ENCODE results near the gene PIK3R1.

Gene PIK3R1

GRCh38 chr5:68215208-68215897, at the start of gene PIK3R1:
PIK3R1 (plus strand) TSS chr5:68215756; CDS start chr5:68226676, 10,920 bp downstream.
- no peaks in the 10 kb centered on the region for H3K27me3 Mint-ChIP-seq
- peaks cover 25% of the 10 kb centered on the region for H3K36me3 Mint-ChIP-seq (ENCODE audit: low read depth)
- peak within 1 kb of the TSS; percentile 92 for H3K4me3 Mint-ChIP-seq
- peak within 1 kb of the TSS; percentile 94 for H3K27ac Mint-ChIP-seq
- peaks cover 15% of the 10 kb centered on the region for H3K9me3 Mint-ChIP-seq
- H3K4me1 Mint-ChIP-seq (ENCODE audit: low read depth) = peaks cover 50% of the 10 kb centered on the region

DNA sequence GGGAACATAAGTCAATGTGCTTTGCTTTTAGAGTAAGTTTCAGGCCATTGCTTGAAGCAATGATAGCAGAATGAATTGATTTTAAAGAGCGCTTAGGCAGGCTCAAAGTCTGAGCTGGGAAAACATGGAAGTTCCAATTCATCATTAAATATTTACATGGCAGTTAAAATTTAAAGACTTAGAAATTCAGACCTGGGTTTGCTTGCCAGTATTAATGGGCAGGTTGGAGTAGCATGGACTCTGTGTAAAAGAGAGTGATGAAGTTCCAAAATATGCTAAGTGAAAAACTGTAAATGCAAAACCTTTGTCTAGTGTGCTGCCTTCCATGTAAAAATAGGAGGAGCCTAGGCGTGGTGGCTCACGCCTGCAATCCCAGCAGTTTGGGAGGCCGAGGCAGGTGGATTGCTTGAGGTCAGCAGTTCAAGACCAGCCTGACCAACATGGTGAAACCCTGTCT, 48.3 kb upstream of the PIK3R1 start:
- no peak overlapping the region for H3K27ac Mint-ChIP-seq
- H3K9me3 Mint-ChIP-seq = no peaks in the 10 kb centered on the region
- H3K36me3 Mint-ChIP-seq (ENCODE audit: low read depth) = no peaks in the 10 kb centered on the region
- H3K27me3 Mint-ChIP-seq = no peaks in the 10 kb centered on the region
- H3K4me1 Mint-ChIP-seq (ENCODE audit: low read depth) = no peaks in the 10 kb centered on the region
- H3K4me3 Mint-ChIP-seq = no peak overlapping the region

DNA sequence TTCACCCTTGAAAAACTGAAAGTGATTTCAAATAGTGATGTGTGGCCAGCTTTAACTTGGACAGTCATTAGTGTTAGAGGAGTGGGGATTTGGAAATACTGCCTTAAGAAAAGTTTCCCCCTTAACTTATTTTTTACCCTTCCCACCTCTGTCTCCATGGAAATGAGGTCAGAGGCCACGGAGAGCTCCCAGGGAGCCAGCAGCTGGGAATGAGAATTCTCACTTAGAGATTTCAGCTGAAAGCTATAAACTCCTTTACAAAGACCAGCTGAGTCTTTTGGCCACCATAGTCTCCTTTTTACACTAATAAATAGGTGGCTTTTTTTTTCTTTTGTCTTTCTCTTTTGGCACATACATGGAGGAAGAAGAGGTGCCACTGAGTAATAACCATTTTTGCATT, 45.7 kb upstream of the PIK3R1 start:
- H3K4me1 Mint-ChIP-seq (ENCODE audit: low read depth) = no peaks in the 10 kb centered on the region
- no peak overlapping the region for H3K27ac Mint-ChIP-seq
- H3K36me3 Mint-ChIP-seq (ENCODE audit: low read depth) = no peaks in the 10 kb centered on the region
- no peaks in the 10 kb centered on the region for H3K27me3 Mint-ChIP-seq
- H3K4me3 Mint-ChIP-seq = no peak overlapping the region
- no peaks in the 10 kb centered on the region for H3K9me3 Mint-ChIP-seq

- no peaks in the 10 kb centered on the region for H3K9me3 Mint-ChIP-seq
- H3K36me3 Mint-ChIP-seq (ENCODE audit: low read depth) = no peaks in the 10 kb centered on the region
- no peaks in the 10 kb centered on the region for H3K27me3 Mint-ChIP-seq
- no peak overlapping the region for H3K4me3 Mint-ChIP-seq
- no peak overlapping the region for H3K27ac Mint-ChIP-seq
- no peaks in the 10 kb centered on the region for H3K4me1 Mint-ChIP-seq (ENCODE audit: low read depth)
Measured at GRCh38 chr5:68170826-68171558, 44.6 kb upstream of the PIK3R1 start.

DNA sequence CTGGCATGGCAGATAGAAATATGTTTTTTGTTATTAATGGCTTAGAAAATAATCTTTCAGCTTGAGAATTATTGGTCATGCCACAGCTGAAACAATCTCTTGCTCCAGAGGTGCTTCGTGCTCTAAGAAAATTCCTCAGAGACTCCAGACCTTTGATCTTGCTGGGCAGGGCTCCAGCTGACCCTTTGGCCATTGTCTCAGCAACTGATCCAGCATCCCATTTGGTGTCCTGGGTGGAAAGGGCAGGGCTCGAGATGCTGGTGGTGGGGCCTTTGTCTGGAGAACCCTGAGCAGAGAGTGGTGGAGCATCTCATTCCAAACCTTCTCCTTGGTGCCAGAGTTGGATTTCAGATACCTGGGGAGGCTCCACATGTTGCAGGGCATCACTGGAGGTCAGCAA, 43.2 kb upstream of the PIK3R1 start:
- no peaks in the 10 kb centered on the region for H3K27me3 Mint-ChIP-seq
- H3K4me1 Mint-ChIP-seq (ENCODE audit: low read depth) = no peaks in the 10 kb centered on the region
- H3K36me3 Mint-ChIP-seq (ENCODE audit: low read depth) = no peaks in the 10 kb centered on the region
- no peaks in the 10 kb centered on the region for H3K9me3 Mint-ChIP-seq
- H3K27ac Mint-ChIP-seq = no peak overlapping the region
- H3K4me3 Mint-ChIP-seq = no peak overlapping the region

DNA sequence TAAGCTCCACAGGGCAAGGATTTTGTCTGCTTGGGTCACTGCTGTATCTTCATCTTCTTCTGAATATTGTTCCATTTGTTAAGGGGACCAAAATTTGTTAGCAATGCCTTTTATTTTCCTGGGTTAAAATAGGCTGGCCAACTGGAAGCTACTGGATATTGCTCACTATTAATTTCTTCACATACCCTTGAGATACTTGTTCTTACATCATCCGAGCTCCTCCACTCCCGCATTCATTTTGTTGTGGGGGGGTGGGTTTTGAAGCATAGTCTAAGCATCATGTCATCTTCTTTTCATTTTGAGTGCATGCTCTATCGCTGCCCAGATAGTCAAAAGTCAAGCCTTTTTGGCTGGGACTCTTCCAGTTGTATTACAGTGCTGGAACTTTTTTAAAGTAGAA, 42.5 kb upstream of the PIK3R1 start:
- Mint-ChIP-seq H3K27ac (no peak overlapping the region), H3K4me3 (no peak overlapping the region), H3K9me3 (no peaks in the 10 kb centered on the region), H3K27me3 (no peaks in the 10 kb centered on the region), H3K4me1 (ENCODE audit: low read depth) (no peaks in the 10 kb centered on the region), H3K36me3 (ENCODE audit: low read depth) (no peaks in the 10 kb centered on the region)

- H3K9me3 Mint-ChIP-seq = no peaks in the 10 kb centered on the region
- H3K4me1 Mint-ChIP-seq (ENCODE audit: low read depth) = peaks cover 6% of the 10 kb centered on the region
- no peak overlapping the region for H3K27ac Mint-ChIP-seq
- H3K27me3 Mint-ChIP-seq = no peaks in the 10 kb centered on the region
- no peak overlapping the region for H3K4me3 Mint-ChIP-seq
- H3K36me3 Mint-ChIP-seq (ENCODE audit: low read depth) = no peaks in the 10 kb centered on the region
Measured at GRCh38 chr5:68176253-68176652, 39.3 kb upstream of the PIK3R1 start.

DNA sequence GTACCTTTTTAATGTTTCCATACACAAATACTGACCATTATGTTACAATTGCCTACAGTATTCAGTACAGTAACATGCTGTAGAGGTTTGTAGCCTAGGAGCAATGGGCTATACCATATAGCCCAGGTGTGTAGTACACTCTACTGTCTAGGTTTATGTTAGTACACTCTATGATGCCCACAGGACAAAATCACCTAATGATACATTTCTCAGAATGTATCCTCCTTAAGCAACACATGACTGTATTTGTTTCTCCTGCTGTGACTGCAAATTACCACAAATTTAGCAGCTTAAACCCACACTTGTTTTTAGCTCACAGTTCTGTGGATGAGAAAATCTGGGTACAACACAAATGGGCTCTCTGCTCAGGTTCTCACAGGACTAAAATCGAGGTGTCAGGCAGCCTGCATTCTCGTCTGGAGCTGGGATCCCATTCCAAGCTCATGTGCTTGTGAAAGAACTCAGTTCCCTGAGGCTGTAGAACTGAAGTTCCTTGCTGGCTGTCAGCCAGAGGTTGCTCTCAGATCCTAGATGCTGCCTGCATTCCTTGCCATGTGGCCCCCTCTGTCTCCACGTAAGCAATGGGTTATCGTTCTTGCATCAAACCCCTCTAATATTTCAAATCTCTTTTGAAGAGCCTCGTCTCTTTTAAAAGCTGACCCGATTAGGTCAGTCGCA, 38.6 kb upstream of the PIK3R1 start:
- no peaks in the 10 kb centered on the region for H3K36me3 Mint-ChIP-seq (ENCODE audit: low read depth)
- H3K4me3 Mint-ChIP-seq = no peak overlapping the region
- H3K4me1 Mint-ChIP-seq (ENCODE audit: low read depth) = peaks cover 6% of the 10 kb centered on the region
- no peaks in the 10 kb centered on the region for H3K9me3 Mint-ChIP-seq
- H3K27ac Mint-ChIP-seq = no peak overlapping the region
- H3K27me3 Mint-ChIP-seq = no peaks in the 10 kb centered on the region

DNA sequence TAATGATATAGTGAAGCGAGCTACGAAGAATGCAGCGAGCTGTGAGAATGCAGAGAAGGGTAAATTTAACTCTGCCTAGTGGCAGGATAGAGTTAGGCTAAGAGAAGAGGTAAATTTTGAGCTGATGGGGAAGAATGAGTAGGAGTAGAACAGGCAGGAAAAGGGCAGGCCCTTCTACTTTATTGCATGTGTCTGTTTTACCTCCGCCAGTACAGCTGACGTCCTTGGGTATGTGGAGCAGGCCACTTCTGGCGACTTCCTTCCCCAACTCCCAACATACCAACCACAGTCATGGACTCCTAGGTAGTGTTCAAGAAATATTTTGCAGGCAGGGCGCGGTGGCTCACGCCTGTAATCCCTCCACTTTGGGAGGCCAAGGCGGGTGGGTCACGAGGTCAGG, 37.9 kb upstream of the PIK3R1 start:
- Mint-ChIP-seq H3K9me3 (no peaks in the 10 kb centered on the region), H3K27ac (no peak overlapping the region), H3K36me3 (ENCODE audit: low read depth) (no peaks in the 10 kb centered on the region), H3K4me1 (ENCODE audit: low read depth) (peaks cover 6% of the 10 kb centered on the region), H3K4me3 (no peak overlapping the region), H3K27me3 (no peaks in the 10 kb centered on the region)

GRCh38 chr5:68178579-68178978, 37.0 kb upstream of the PIK3R1 start:
- H3K9me3 Mint-ChIP-seq = no peaks in the 10 kb centered on the region
- no peaks in the 10 kb centered on the region for H3K27me3 Mint-ChIP-seq
- H3K36me3 Mint-ChIP-seq (ENCODE audit: low read depth) = no peaks in the 10 kb centered on the region
- no peak overlapping the region for H3K27ac Mint-ChIP-seq
- H3K4me1 Mint-ChIP-seq (ENCODE audit: low read depth) = peaks cover 6% of the 10 kb centered on the region
- H3K4me3 Mint-ChIP-seq = no peak overlapping the region

DNA sequence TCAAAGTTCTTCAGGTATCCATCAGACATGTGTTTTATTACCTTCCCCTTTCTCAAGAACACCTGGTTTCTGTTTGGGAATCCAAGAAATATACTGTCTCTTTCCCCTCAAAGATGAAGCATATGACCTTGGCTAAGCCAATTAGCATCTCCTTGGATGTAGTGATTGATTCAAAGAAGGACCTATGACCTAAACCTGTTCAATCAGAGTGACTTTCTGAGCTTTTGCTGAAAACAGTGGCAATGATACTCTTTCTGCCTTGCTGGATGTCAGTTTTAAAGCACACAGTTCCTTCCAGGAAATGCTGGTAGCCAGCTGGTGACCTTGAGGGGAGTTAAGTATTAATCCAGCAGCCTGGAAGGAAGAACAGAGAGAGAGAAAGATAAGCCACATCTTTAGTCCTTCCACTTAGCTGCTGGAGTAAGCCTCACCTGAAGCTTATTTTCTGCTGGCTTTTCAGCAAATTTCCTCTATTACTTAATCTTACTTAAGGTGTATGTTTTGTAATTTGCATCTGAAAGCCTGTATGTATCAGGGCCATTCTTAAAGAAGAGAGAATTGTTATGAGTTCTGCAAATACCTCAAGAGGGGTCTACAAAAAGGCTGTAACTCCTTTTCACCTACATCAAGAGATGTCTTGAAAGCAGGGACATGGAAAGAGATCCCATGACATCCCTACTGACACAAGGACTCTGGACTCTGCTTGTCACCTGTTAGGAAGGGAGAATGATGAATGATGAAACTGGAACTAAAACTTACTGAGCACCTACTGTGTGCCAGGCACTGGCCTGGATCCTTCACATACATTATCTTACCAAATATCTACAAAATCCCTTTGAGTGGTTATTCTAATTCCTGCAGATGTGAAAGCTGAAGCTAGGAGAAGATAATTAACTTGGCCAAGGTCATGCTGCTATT, 35.2 kb upstream of the PIK3R1 start:
- Mint-ChIP-seq H3K27ac (no peak overlapping the region), H3K36me3 (ENCODE audit: low read depth) (no peaks in the 10 kb centered on the region), H3K4me3 (no peak overlapping the region), H3K27me3 (no peaks in the 10 kb centered on the region), H3K9me3 (no peaks in the 10 kb centered on the region), H3K4me1 (ENCODE audit: low read depth) (peaks cover 6% of the 10 kb centered on the region)

DNA sequence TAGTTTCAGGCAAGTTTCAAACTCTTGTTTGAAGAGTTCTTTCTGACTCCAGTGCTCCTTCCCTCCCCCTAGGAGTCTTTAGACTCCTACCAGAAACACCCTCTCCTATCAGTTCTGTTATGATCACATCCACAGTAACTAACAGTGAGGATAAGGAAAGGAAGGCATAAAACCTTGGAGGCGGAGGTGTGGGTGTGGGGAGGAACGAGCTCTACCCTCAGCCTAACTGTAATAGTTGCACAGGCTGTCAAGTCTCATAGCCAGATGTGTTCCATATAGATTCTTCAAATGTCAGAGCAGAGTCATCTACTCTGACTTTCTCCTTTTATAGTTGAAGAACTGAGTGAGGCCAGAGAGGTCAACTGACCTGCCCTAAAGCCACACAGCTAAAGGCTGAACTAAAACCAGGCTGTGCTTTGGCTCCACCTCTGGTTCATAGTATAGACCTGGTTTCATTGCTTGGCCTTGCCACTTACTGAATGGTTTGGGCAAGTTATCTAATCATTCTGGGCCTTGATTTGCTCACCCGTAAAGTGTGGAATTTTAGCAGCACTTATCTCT, 34.4 kb upstream of the PIK3R1 start:
- H3K27me3 Mint-ChIP-seq = no peaks in the 10 kb centered on the region
- H3K4me1 Mint-ChIP-seq (ENCODE audit: low read depth) = peaks cover 6% of the 10 kb centered on the region
- H3K9me3 Mint-ChIP-seq = no peaks in the 10 kb centered on the region
- H3K36me3 Mint-ChIP-seq (ENCODE audit: low read depth) = no peaks in the 10 kb centered on the region
- H3K27ac Mint-ChIP-seq = no peak overlapping the region
- no peak overlapping the region for H3K4me3 Mint-ChIP-seq

DNA sequence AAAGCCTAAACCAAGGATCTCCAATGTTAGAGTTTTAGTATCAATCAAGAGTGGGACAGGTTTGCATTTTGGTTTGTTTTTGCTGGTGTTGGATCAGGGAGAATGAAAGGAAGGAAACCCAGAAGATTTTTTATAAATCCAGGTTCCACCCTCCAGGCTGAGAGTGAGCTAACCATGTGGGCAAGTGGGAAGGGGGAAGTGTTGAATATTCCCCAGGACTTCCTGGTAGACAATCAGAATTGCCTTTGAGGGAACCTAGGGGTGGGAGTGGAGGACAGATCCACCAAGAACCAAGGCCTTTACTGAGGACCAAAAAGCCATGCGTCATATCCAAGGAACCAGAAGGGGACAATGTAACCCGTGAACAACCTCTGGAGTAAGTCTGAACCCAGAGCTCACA, 33.5 kb upstream of the PIK3R1 start:
- no peaks in the 10 kb centered on the region for H3K9me3 Mint-ChIP-seq
- H3K4me3 Mint-ChIP-seq = no peak overlapping the region
- peaks cover 6% of the 10 kb centered on the region for H3K4me1 Mint-ChIP-seq (ENCODE audit: low read depth)
- no peaks in the 10 kb centered on the region for H3K36me3 Mint-ChIP-seq (ENCODE audit: low read depth)
- H3K27me3 Mint-ChIP-seq = no peaks in the 10 kb centered on the region
- no peak overlapping the region for H3K27ac Mint-ChIP-seq

DNA sequence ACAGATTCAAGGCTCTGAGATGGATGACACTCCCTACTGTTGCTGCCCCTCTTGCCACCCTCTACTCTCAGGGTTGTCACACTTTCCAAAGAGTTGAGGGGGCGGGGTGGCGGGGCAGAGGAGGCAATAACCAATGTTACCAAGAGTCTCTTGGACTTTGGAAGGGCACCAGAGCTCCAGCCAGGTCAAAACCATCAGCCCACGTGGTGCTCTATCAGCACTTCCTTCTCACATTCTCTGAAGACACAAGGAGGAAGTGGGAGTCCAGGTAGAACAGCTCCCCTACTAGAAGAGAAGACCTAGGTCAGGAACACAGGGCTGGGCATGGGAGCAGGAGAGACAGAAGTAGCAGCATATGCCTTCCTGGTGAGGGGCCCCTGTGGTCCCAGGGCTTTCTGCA, 33.0 kb upstream of the PIK3R1 start:
- Mint-ChIP-seq H3K4me1 (ENCODE audit: low read depth) (peaks cover 6% of the 10 kb centered on the region), H3K27me3 (no peaks in the 10 kb centered on the region), H3K9me3 (no peaks in the 10 kb centered on the region), H3K4me3 (no peak overlapping the region), H3K27ac (no peak overlapping the region), H3K36me3 (ENCODE audit: low read depth) (no peaks in the 10 kb centered on the region)
